Lower leg skin (tissue), 3 donors: ENCODE measurements around the gene NUMB.

Experiments
- POLR2A ChIP-seq, 2 donors: fragments of 450-650 bp; IDR thresholded peaks; one replicate each; pipeline ENCODE4 v1.6.1; 2016 to 2017; ENCODE audit warnings: antibody characterized with exemption in 2 of 2, mild to moderate bottlenecking in 1 of 2, moderate library complexity in 1 of 2
- TF ChIP-seq, protein P1 (sequence below), 3 donors: fragments of 450-650 bp; IDR thresholded peaks; one replicate each; pipeline ENCODE4 v1.5.1; 2016; ENCODE audit warnings: antibody characterized with exemption in 3 of 3, mild to moderate bottlenecking in 3 of 3, moderate library complexity in 2 of 3

DNA sequence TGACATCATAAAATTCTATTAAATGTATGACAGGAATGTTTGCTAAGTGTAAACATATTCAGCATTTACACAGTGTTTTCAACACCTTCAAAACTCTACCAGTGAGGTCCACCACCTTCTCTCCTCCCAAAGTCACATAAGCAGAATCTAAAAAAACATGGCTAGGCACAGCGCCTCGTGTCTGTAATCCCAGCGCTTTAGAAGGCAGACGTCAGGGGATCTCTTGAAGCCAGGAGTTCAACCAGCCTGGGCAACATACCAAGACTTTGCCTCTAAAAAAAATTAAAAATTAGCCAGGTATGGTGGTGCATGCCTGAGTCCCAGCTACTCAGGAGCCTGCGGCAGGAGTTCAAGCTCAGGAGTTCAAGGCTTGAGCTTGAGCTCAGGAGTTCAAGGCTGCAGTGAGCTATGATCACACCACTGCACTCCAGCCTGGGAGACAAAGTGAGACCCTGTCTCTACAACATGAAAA, 30.0 kb downstream of the NUMB start:
- TF ChIP-seq, protein P1, sequence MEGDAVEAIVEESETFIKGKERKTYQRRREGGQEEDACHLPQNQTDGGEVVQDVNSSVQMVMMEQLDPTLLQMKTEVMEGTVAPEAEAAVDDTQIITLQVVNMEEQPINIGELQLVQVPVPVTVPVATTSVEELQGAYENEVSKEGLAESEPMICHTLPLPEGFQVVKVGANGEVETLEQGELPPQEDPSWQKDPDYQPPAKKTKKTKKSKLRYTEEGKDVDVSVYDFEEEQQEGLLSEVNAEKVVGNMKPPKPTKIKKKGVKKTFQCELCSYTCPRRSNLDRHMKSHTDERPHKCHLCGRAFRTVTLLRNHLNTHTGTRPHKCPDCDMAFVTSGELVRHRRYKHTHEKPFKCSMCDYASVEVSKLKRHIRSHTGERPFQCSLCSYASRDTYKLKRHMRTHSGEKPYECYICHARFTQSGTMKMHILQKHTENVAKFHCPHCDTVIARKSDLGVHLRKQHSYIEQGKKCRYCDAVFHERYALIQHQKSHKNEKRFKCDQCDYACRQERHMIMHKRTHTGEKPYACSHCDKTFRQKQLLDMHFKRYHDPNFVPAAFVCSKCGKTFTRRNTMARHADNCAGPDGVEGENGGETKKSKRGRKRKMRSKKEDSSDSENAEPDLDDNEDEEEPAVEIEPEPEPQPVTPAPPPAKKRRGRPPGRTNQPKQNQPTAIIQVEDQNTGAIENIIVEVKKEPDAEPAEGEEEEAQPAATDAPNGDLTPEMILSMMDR (IDR thresholded peaks at IDR 0.05), result no peak
- TF ChIP-seq POLR2A (IDR thresholded peaks at IDR 0.05), result no peak
